ENCODE results near the gene MAPK8IP1. TPM values are rescaled to one million over a fixed set of nuclear protein-coding genes. Genes with fewer than 3 reads are reported as not detected.
A peak's percentile ranks its signal among the peaks of the same experiment; 100 is the strongest.
"Not testable (repeated sequence)": the region's sequence is repeated elsewhere in the genome, so short reads cannot be mapped to it uniquely, and the experiment has no call there.

MAPK8IP1 gene
- total RNA-seq = 1 to 10 TPM; 1.7 to 4.0 TPM
- long read RNA-seq = 0 reads

- intact Hi-C loops (cut with DNase I, micrococcal nuclease) = no loop called here
- ATAC-seq = peak; percentile 87
- peak in 1 of 2 donors; percentile 65 for DNase-seq
These were observed at the start of gene MAPK8IP1 for GRCh38 chr11:45885274-45885920. TSS of gene MAPK8IP1 (plus strand) at chr11:45885651. CDS start at chr11:45885821, 170 bp downstream.

GRCh38 chr11:45839204-45839603, 46.2 kb upstream of the MAPK8IP1 start:
- no peak for ATAC-seq
- no peak for DNase-seq
- intact Hi-C loops (cut with DNase I, micrococcal nuclease) = no loop called here

GRCh38 chr11:45840251-45840650, 45.2 kb upstream of the MAPK8IP1 start:
- ATAC-seq; DNase-seq; intact Hi-C loops (cut with DNase I, micrococcal nuclease): not testable (repeated sequence)

- ATAC-seq = peak; percentile 60
- intact Hi-C loops (cut with DNase I, micrococcal nuclease) = no loop called here
- peak; percentile 93 to 94 for DNase-seq
These were observed 42.1 kb upstream of the MAPK8IP1 start for GRCh38 chr11:45843158-45843924.

- intact Hi-C loops (cut with DNase I, micrococcal nuclease) = no loop called here
- ATAC-seq = no peak
- DNase-seq = no peak
These were observed 40.5 kb upstream of the MAPK8IP1 start for GRCh38 chr11:45844822-45845578.

- DNase-seq (no peak), ATAC-seq (no peak)
- intact Hi-C loops (cut with DNase I, micrococcal nuclease) = no loop called here
These were observed 39.2 kb upstream of the MAPK8IP1 start for GRCh38 chr11:45846174-45846675.

- intact Hi-C loops (cut with DNase I, micrococcal nuclease) = no loop called here
- DNase-seq (peak; percentile 99 to 100), ATAC-seq (peak; percentile 88)
These were observed 38.2 kb upstream of the MAPK8IP1 start, which contains the start of gene CRY2 for GRCh38 chr11:45846974-45847910. TSS of gene CRY2 (plus strand) at chr11:45847475. CDS start at chr11:45847491, 16 bp downstream.

GRCh38 chr11:45847911-45848316, 37.5 kb upstream of the MAPK8IP1 start:
- ATAC-seq (peak; percentile 49), DNase-seq (peak; percentile 66)
- intact Hi-C loops (cut with DNase I, micrococcal nuclease) = no loop called here

GRCh38 chr11:45848654-45849081, 36.8 kb upstream of the MAPK8IP1 start:
- intact Hi-C loops (cut with DNase I, micrococcal nuclease) = no loop called here
- ATAC-seq (peak; percentile 12), DNase-seq (no peak)

- intact Hi-C loops (cut with DNase I, micrococcal nuclease) = no loop called here
- ATAC-seq (no peak), DNase-seq (no peak)
These were observed 35.0 kb upstream of the MAPK8IP1 start for GRCh38 chr11:45850446-45850845.

- no peak for ATAC-seq
- DNase-seq = no peak
- intact Hi-C loops (cut with DNase I, micrococcal nuclease) = no loop called here
These were observed 34.2 kb upstream of the MAPK8IP1 start for GRCh38 chr11:45851228-45851627.

- no peak for ATAC-seq
- intact Hi-C loops (cut with DNase I, micrococcal nuclease) = no loop called here
- no peak for DNase-seq
These were observed 33.3 kb upstream of the MAPK8IP1 start for GRCh38 chr11:45852018-45852711.

- intact Hi-C loops (cut with DNase I, micrococcal nuclease) = no loop called here
- DNase-seq (no peak), ATAC-seq (no peak)
These were observed 32.7 kb upstream of the MAPK8IP1 start for GRCh38 chr11:45852712-45853101.

GRCh38 chr11:45853332-45854219, 31.9 kb upstream of the MAPK8IP1 start:
- no peak for DNase-seq
- intact Hi-C loops (cut with DNase I, micrococcal nuclease) = no loop called here
- ATAC-seq = no peak

GRCh38 chr11:45855308-45855707, 30.1 kb upstream of the MAPK8IP1 start:
- no peak for ATAC-seq
- DNase-seq = no peak
- intact Hi-C loops (cut with DNase I, micrococcal nuclease) = no loop called here

- no peak for ATAC-seq
- DNase-seq = no peak
- intact Hi-C loops (cut with DNase I, micrococcal nuclease) = no loop called here
These were observed 29.4 kb upstream of the MAPK8IP1 start for GRCh38 chr11:45856044-45856468.
